Fibroblast of upper back skin (primary cell): ENCODE measurements around the gene LSM12.
A peak's percentile ranks its signal among the peaks of the same experiment; 100 is the strongest.
"Not testable (repeated sequence)": the region's sequence is repeated elsewhere in the genome, so short reads cannot be mapped to it uniquely, and the experiment has no call there.

Experiments
- DNase-seq: peaks from one replicate; pipeline ENCODE4 v3.0.0-alpha.2; 2013

Gene LSM12

GRCh38 chr17:44006272-44006597 lies 60.2 kb downstream of the LSM12 start:
- no peak for DNase-seq

DNA sequence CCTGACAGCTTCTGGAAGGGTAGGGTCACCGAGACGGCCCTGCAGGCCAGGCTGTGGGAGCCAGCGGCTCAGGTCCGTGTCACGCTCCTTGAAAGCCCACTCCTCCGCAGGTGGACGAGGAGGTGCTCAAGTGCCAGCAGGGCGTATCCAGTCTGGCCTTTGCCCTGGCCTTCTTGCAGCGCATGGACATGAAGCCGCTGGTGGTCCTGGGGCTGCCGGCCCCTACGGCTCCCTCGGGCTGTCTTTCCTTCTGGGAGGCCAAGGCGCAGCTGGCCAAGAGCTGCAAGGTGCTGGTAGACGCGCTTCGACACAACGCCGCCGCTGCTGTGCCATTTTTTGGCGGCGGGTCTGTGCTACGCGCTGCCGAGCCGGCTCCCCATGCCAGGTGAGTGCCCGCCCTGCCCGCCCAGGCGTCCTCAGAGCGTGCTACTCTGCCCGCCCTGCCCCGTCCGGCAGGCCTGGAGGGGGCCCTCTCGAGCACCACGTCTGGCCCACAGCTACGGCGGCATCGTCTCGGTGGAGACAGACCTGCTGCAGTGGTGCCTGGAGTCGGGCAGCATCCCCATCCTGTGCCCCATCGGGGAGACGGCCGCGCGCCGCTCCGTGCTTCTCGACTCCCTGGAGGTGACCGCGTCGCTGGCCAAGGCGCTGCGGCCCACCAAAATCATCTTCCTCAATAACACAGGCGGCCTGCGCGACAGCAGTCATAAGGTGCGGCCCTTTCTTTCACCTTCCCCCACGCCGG lies 60.8 kb downstream of the LSM12 start:
- DNase-seq = no peak

DNA sequence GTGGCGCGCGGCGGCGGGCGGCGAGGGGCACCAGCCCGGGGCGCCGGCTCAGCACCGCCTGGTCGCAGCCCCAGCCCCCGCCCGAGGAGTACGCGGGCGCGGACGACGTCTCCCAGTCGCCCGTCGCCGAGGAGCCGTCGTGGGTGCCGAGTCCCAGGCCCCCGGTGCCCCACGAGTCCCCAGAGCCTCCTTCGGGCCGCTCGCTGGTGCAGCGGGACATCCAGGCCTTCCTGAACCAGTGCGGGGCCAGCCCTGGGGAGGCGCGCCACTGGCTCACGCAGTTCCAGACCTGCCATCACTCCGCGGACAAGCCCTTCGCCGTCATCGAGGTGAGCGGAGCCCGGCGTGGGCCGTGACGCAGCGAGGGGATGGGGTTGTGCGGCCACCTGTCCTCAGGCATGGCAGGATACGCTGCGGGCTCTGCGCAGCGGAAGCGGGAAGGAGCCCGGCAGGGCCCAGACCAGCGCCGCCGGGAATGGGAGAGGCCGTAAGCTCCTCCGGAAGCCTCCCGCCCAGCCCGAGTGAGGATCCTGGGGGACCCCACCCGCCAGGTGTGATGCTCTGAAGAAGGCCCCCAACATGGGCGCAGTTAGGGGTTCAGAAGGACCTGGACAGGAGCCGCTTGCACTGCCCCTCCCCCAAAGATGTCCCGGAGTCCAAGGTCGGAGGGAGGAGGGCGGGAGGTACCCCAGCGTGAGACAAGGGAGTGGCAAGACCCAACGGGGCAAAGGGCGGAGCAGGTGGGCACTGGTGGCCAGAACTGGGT lies 61.5 kb downstream of the LSM12 start:
- no peak for DNase-seq

DNA sequence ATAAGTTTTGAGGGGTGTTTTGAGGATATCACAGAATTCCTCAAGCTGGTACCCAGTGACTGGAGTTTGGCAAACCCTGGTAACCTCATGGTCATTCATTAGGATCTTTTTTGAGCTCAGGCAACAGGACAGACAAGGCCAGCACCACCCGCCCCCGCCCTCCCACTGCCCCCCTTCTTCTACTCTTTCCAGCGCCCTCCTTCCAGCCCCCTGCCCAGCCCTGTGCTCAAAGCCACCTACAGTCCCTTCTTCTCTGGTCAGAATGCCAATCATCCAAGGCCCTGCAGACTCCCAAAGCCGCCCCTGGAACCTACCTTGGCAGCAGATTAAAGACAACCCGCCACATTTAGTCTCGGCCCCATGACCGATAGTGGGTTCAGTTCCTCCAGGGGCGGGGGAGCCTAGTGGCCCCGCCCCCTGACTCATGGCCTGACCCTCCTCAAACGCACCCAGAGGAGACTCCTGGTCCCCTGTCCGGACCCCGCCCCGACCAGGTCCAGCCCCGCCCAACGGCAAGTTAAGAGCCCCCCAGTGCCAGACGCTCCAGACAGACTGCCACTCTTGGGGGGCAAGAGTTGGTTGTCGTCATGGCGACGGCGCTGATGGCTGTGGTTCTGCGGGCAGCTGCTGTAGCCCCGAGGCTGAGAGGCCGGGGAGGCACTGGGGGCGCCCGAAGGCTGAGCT lies 62.3 kb downstream of the LSM12 start, which contains the start of gene NAGS:
Gene NAGS (plus strand): TSS at position 546 of the 684 bp plus-strand sequence. CDS start 42 bp downstream, at position 588.
- DNase-seq = no peak

- DNase-seq = peak; percentile 81
These were observed 64.2 kb downstream of the LSM12 start for GRCh38 chr17:44002141-44002848.

GRCh38 chr17:44001461-44001920 lies 65.0 kb downstream of the LSM12 start:
- DNase-seq = no peak

GRCh38 chr17:44000871-44001460 lies 65.5 kb downstream of the LSM12 start:
- no peak for DNase-seq

DNA sequence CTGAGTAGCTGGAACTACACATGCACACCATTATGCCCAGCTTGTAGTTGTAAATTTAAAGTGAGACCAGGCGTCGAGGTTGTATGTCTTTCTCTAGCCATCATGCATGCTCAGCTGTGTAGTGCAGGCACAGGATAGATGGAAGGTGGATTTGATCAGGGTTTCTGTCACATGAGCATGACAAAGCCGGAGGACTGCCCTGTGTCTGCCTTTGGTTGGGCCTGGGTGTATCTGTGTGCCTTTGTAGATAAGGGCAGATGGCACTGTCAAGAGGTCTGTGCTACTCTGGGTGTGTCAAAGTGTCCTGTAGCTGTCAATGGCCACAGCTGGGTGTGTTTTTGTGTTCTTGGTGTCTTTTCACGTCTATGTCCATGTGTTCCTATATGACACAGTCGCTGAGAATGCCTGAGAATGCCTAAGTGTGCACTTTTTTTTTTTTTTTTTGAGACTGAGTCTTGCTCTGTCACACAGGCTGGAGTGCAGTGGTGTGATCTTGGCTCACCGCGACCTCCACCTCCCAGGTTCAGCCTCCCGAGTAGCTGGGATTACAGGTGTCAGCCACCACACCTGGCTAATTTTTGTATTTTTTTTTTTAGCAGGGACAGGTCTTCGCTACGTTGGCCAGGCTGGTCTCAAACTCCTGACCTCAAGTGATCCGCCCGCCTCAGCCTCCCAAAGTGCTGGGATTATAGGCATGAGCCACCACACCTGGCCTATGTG lies 66.2 kb downstream of the LSM12 start:
- no peak for DNase-seq

DNA sequence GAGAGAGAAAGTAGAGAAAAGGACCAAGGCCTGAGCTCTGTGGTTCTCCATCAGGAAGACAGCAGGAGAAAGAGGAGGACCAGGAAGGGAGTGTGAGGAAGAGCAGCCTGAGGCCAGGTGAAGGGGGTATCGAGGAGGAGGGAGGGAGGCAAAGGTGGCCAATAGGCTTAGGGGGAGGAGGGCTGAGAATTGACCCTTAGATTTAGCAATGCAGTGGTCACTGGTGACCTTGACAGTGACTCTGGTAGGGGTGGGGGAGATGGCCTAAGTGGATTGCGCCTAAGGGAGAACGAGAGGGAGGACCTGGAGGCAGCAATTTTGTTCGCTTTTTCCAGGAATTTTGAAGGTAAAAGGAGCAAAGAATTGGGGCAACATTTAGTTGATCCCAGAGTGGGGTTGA lies 67.4 kb downstream of the LSM12 start:
- no peak for DNase-seq

- peak; percentile 67 for DNase-seq
These were observed 67.9 kb downstream of the LSM12 start for GRCh38 chr17:43998552-43998951.

- not testable (repeated sequence) for DNase-seq
These were observed 69.3 kb downstream of the LSM12 start for GRCh38 chr17:43997180-43997579.

DNA sequence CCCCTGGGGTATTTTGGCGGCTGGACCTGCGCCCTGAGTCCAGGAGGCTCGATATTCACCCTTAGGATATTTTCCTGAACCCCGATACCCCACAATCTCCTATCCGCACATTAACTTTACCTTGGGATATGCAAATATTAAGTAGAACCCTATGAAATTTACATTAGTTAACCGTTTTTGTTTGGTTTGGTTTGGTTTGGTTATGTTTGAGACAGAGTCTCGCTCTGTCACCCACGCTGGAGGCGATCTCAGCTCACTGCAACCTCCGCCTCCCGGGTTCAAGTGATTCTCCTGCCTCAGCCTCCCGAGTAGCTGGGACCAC lies 71.4 kb downstream of the LSM12 start:
- DNase-seq = no peak

GRCh38 chr17:43994272-43995149 lies 72.0 kb downstream of the LSM12 start:
- peak; percentile 62 for DNase-seq

- DNase-seq = no peak
These were observed 73.8 kb downstream of the LSM12 start for GRCh38 chr17:43992641-43993040.

- DNase-seq = no peak
These were observed 78.2 kb downstream of the LSM12 start for GRCh38 chr17:43988301-43988700.

- DNase-seq = no peak
These were observed 79.1 kb downstream of the LSM12 start for GRCh38 chr17:43987131-43988021.

DNA sequence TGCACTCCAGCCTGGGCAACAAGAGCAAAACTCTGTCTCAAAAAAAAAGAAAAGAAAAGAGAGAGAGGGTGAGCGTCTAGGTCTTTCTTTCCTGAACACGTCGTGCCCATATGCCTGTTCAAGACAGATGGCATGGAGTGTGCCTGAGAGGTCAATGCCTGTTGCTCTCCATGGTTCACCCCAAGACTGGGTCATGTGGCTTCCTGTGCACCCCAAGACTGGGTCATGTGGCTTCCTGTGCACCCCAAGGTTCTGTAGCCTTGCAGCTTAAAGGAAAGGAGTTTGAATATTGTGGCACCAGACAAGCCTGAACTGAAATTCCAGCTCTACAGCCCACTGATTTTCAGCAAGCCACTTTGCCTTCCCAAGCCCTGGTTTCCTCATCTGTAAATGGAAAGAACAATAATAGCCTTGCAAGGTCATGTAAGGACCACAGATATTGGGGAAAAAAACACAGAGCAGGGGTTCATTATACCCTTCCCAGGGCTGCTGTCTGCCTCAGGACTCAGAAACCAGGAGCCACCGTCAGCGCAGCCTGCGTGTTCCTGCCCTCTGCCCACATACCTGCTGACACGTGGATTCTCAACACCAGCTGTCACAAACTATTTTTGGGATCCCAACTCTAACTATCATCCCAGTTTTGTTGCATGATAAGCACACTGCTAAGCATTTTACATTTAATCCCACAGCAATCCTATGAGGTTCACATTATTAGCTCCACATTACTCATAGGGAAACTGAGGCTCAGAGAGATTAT lies 80.1 kb downstream of the LSM12 start:
- no peak for DNase-seq

DNA sequence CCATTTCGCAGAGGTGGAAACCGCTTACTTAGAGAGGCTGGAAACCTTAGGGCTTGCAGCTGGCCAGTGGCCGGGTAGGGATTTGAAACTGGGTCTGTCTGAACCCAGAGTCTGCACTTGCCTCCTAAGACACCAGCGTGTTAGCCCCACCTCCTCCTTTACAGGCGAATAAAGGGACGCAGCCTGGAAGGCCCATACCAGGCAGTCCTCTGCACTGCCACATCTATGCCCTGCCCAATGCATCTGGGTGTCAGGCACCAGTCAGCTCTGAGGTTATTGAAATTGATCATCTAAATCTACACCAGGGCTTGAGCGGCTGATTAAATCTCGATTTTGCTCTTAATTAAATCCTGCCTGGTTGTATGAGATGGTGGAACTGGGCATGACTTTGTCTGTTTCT lies 82.0 kb downstream of the LSM12 start:
- DNase-seq = no peak
